DMS114 treated with DMSO at 0.1 percent for 48 hours (cell line): ENCODE results near the gene MKRN2.

Experiments used
- DNase-seq: peaks from one replicate; lab custom pipeline; 2025; ENCODE audit not compliant: unreplicated experiment; lab: John Stamatoyannopoulos, UW

MKRN2 gene

GRCh38 chr3:12553921-12554391, 2.9 kb upstream of the MKRN2 start:
- peak; percentile 72 for DNase-seq

GRCh38 chr3:12556314-12556689, 585 bp upstream of the MKRN2 start:
- no peak for DNase-seq

GRCh38 chr3:12557473-12558100, 700 bp downstream of the MKRN2 start:
- no peak for DNase-seq

- no peak for DNase-seq
Measured at GRCh38 chr3:12558706-12559105, 1.8 kb downstream of the MKRN2 start.

- no peak for DNase-seq
Measured at GRCh38 chr3:12559520-12559919, 2.6 kb downstream of the MKRN2 start.

GRCh38 chr3:12560505-12561190, 3.8 kb downstream of the MKRN2 start:
- DNase-seq, result no peak

GRCh38 chr3:12561397-12561796, 4.5 kb downstream of the MKRN2 start:
- DNase-seq, result no peak

- no peak for DNase-seq
Measured at GRCh38 chr3:12562451-12562850, 5.6 kb downstream of the MKRN2 start.

- no peak for DNase-seq
Measured at GRCh38 chr3:12566976-12567375, 10.1 kb downstream of the MKRN2 start.

GRCh38 chr3:12568747-12569146, 11.9 kb downstream of the MKRN2 start:
- no peak for DNase-seq

- DNase-seq, result no peak
Measured at GRCh38 chr3:12569836-12570235, 12.9 kb downstream of the MKRN2 start.

GRCh38 chr3:12571986-12572385, 15.1 kb downstream of the MKRN2 start:
- no peak for DNase-seq

GRCh38 chr3:12574131-12574530, 17.2 kb downstream of the MKRN2 start:
- no peak for DNase-seq

GRCh38 chr3:12574661-12575060, 17.8 kb downstream of the MKRN2 start:
- no peak for DNase-seq

- no peak for DNase-seq
Measured at GRCh38 chr3:12577379-12577778, 20.5 kb downstream of the MKRN2 start.

GRCh38 chr3:12578742-12579141, 21.9 kb downstream of the MKRN2 start:
- DNase-seq, result no peak

- no peak for DNase-seq
Measured at GRCh38 chr3:12579456-12579855, 22.6 kb downstream of the MKRN2 start.

- no peak for DNase-seq
Measured at GRCh38 chr3:12579905-12580304, 23.0 kb downstream of the MKRN2 start.

GRCh38 chr3:12582730-12583129, 25.8 kb downstream of the MKRN2 start:
- no peak for DNase-seq

- DNase-seq, result no peak
Measured at GRCh38 chr3:12583280-12583679, 26.4 kb downstream of the MKRN2 start.

GRCh38 chr3:12584083-12584482, 27.2 kb downstream of the MKRN2 start:
- DNase-seq, result no peak

GRCh38 chr3:12585181-12585580, 28.3 kb downstream of the MKRN2 start:
- DNase-seq, result no peak

- no peak for DNase-seq
Measured at GRCh38 chr3:12585970-12586369, 29.1 kb downstream of the MKRN2 start.
